ENCODE data around the gene TERC.

DNA sequence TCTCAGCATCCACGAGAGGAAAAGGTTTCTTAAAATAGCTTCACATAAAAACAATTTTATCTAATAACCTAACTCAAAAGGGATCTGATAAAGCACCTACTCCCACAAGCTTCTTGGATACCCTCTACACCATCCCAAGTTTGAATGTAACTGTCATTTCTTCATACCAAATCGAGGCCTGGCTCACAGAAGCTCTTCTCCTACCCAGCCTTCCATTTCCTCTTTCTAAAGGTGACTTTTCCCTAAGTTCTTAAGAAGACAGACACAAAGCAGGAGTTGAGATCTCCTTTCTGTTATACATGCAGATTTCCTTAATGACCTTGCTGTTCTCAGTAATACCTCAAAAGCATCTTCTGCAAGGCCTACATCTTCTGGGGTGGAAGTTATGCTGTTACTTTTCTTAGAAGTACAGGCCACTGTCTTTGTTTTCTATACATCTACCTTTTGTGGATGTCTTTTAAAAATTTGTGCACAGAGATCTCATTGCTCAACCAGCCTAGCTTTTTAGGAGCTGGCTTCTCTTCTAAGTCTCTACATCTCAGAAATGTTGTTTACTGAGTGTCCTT, 44.5 kb upstream of the TERC start:
- TF ChIP-seq, protein P1, sequence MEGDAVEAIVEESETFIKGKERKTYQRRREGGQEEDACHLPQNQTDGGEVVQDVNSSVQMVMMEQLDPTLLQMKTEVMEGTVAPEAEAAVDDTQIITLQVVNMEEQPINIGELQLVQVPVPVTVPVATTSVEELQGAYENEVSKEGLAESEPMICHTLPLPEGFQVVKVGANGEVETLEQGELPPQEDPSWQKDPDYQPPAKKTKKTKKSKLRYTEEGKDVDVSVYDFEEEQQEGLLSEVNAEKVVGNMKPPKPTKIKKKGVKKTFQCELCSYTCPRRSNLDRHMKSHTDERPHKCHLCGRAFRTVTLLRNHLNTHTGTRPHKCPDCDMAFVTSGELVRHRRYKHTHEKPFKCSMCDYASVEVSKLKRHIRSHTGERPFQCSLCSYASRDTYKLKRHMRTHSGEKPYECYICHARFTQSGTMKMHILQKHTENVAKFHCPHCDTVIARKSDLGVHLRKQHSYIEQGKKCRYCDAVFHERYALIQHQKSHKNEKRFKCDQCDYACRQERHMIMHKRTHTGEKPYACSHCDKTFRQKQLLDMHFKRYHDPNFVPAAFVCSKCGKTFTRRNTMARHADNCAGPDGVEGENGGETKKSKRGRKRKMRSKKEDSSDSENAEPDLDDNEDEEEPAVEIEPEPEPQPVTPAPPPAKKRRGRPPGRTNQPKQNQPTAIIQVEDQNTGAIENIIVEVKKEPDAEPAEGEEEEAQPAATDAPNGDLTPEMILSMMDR (IDR thresholded peaks at IDR 0.05; ENCODE audit: low read length) = no peak
- no peak for TF ChIP-seq EZH2 (IDR thresholded peaks at IDR 0.05; ENCODE audit: borderline replicate concordance, low read length)

Data from OCI-LY1 (cell line).